HG03196 (cell line): ENCODE measurements around the gene CTPS2.
A peak's percentile ranks its signal among the peaks of the same experiment; 100 is the strongest.
"Not testable (repeated sequence)": the region's sequence is repeated elsewhere in the genome, so short reads cannot be mapped to it uniquely, and the experiment has no call there.

Experiments used
- ATAC-seq: cut with Tn5 transposase; IDR thresholded peaks from one replicate; pipeline ENCODE4 v1.9.1; 2021; ENCODE audit not compliant: unreplicated experiment

Gene CTPS2

GRCh38 chrX:16715638-16716037 lies 3.2 kb upstream of the CTPS2 start:
- not testable (repeated sequence) for ATAC-seq

GRCh38 chrX:16714504-16714903 lies 2.0 kb upstream of the CTPS2 start:
- no peak for ATAC-seq

- ATAC-seq = peak; percentile 38
Measured at GRCh38 chrX:16711893-16712547, 449 bp downstream of the CTPS2 start.

GRCh38 chrX:16711219-16711811 lies 1.2 kb downstream of the CTPS2 start:
- no peak for ATAC-seq

- ATAC-seq = no peak
Measured at GRCh38 chrX:16708016-16708415, 4.5 kb downstream of the CTPS2 start.

- ATAC-seq = no peak
Measured at GRCh38 chrX:16705370-16705769, 7.1 kb downstream of the CTPS2 start.

- ATAC-seq = no peak
Measured at GRCh38 chrX:16702700-16703599, 9.5 kb downstream of the CTPS2 start.

GRCh38 chrX:16700734-16701133 lies 11.7 kb downstream of the CTPS2 start:
- no peak for ATAC-seq

GRCh38 chrX:16699389-16699788 lies 13.1 kb downstream of the CTPS2 start:
- ATAC-seq = no peak

- ATAC-seq = no peak
Measured at GRCh38 chrX:16696956-16697355, 15.5 kb downstream of the CTPS2 start.

- no peak for ATAC-seq
Measured at GRCh38 chrX:16695079-16695676, 17.3 kb downstream of the CTPS2 start.

GRCh38 chrX:16687514-16687913 lies 25.0 kb downstream of the CTPS2 start:
- ATAC-seq = no peak

GRCh38 chrX:16683007-16683664 lies 29.3 kb downstream of the CTPS2 start:
- ATAC-seq = no peak

- ATAC-seq = no peak
Measured at GRCh38 chrX:16678689-16679088, 33.8 kb downstream of the CTPS2 start.

- ATAC-seq = no peak
Measured at GRCh38 chrX:16671005-16671404, 41.5 kb downstream of the CTPS2 start.

- ATAC-seq = no peak
Measured at GRCh38 chrX:16666541-16666940, 45.9 kb downstream of the CTPS2 start.

GRCh38 chrX:16665089-16665488 lies 47.4 kb downstream of the CTPS2 start:
- no peak for ATAC-seq

GRCh38 chrX:16664626-16665025 lies 47.8 kb downstream of the CTPS2 start:
- ATAC-seq = no peak

GRCh38 chrX:16664074-16664473 lies 48.4 kb downstream of the CTPS2 start:
- no peak for ATAC-seq

- no peak for ATAC-seq
Measured at GRCh38 chrX:16662402-16662801, 50.1 kb downstream of the CTPS2 start.

GRCh38 chrX:16661495-16661894 lies 51.0 kb downstream of the CTPS2 start:
- ATAC-seq = no peak
